Breast epithelium (tissue), 4 donors: ENCODE data around the gene OSBPL6. TPM values are rescaled to one million over a fixed set of nuclear protein-coding genes. Genes with fewer than 3 reads are reported as not detected.

Experiments
- DNase-seq, 2 donors: peaks; one replicate each; pipeline ENCODE4 v3.0.0-alpha.2; 2019; ENCODE audit warnings: low spot score in 2 of 2
- H3K27ac ChIP-seq, 2 donors: fragments of 200-600 bp; sonication (generic) in 1 of 2; one replicate each; pipeline ENCODE4 v1.5.1; 2016 to 2019; ENCODE audit warnings: mild to moderate bottlenecking in 1 of 2
- H3K27me3 ChIP-seq, 2 donors: fragments of 200-600 bp; sonication (generic) in 1 of 2; one replicate each; pipeline versions ENCODE4 v1.5.1 to v1.6.0; 2017 to 2019; ENCODE audit warnings: control low read depth in 1 of 2, mild to moderate bottlenecking in 1 of 2
- H3K36me3 ChIP-seq: fragments of 200-600 bp; one replicate; pipeline ENCODE4 v1.5.1; 2019
- H3K4me1 ChIP-seq, 2 donors: fragments of 200-600 bp; sonication (generic); one replicate each; pipeline ENCODE4 v1.5.1; 2016 to 2019; ENCODE audit warnings: control low read depth in 1 of 2
- H3K4me3 ChIP-seq, 3 donors: fragments of 200-600 bp; sonication (generic); 1 replicate in 2 of 3; 2 replicates in 1 of 3; pipeline ENCODE4 v1.5.1; 2016 to 2019; ENCODE audit warnings: mild to moderate bottlenecking in 3 of 3, moderate library complexity in 2 of 3
- H3K9me3 ChIP-seq, 2 donors: fragments of 200-600 bp; sonication (generic) in 1 of 2; one replicate each; pipeline ENCODE4 v1.5.1; 2016 to 2019; ENCODE audit warnings: control low read depth in 1 of 2
- POLR2A ChIP-seq: fragments of 450-650 bp; IDR thresholded peaks from one replicate; pipeline ENCODE4 v1.6.1; 2016; ENCODE audit warnings: antibody characterized with exemption, mild to moderate bottlenecking, moderate library complexity
- POLR2AphosphoS5 ChIP-seq, 3 donors: sonication (generic); formaldehyde crosslinking; IDR thresholded peaks; one replicate each; pipeline ENCODE4 v1.6.1; 2017; ENCODE audit warnings: antibody characterized with exemption in 3 of 3
- intact Hi-C: fragments of 100-400 bp; cut with DNase I; formaldehyde crosslinking; loops from one replicate; pipeline ENCODE4 v1.15.1; 2023; ENCODE audit warnings: low total_unique reads
- total RNA-seq, 3 donors: library from RNA; depleted of rRNA; stranded (reverse); fragments of >200 nt; gene quantifications; one replicate each; pipeline ENCODE4 v1.1.0, GENCODE V29; 2016
- TF ChIP-seq, protein P1 (sequence below), 3 donors: fragments of 450-650 bp; IDR thresholded peaks; one replicate each; pipeline ENCODE4 v1.5.1; 2016 to 2017; ENCODE audit warnings: antibody characterized with exemption in 3 of 3, mild to moderate bottlenecking in 3 of 3, moderate library complexity in 3 of 3

Gene OSBPL6
- total RNA-seq, 3 donors from 2014 or later = 1.3 to 4.8 (median 1.8) TPM

DNA sequence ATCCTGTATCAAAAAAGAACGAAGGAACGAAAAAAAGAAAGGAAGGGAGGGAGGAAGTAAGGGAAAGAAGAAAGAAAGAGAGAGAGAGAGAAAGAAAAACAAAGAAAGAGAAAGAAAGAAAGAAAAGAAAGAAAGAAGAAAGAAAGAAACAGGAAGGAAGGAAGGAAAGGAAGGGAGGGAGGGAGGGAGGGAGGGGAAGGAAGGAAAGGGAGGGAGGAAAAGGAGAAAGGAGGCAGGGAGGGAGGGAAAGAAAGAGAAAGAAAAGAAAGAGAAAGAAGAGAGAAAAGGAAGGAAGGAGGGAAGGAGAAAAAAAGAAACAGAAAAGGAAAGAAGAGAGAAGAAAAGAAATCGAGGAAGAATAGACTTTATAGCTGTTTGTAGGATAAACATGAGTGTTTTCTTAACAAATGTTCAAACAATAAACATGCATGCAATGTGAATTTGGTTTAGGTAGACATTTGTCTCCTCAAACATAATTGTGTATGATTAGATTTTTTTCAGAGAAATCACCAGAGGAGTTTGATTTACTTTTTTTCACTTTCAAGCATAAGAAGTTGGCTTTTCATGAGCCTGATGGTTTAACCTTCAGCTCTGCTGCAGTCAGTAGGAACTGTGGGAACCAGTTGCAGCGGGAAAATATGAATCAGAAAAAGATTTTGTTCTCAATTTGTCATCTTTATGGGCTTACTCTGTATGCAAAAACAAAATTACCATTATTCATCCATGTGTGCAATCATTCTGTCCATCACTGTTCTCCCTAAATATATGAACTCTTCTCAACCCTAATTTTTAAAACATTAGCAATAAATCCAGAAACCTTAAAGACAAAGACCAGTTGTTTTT lies 185.1 kb downstream of the OSBPL6 start:
- Histone ChIP-seq H3K4me1 (no peaks in the 10 kb centered on the region), H3K27me3 (no peaks in the 10 kb centered on the region), H3K36me3 (no peaks in the 10 kb centered on the region), H3K4me3 (no peak overlapping the region), H3K27ac (no peak overlapping the region), H3K9me3 (no peaks in the 10 kb centered on the region)
- TF ChIP-seq, protein P1, sequence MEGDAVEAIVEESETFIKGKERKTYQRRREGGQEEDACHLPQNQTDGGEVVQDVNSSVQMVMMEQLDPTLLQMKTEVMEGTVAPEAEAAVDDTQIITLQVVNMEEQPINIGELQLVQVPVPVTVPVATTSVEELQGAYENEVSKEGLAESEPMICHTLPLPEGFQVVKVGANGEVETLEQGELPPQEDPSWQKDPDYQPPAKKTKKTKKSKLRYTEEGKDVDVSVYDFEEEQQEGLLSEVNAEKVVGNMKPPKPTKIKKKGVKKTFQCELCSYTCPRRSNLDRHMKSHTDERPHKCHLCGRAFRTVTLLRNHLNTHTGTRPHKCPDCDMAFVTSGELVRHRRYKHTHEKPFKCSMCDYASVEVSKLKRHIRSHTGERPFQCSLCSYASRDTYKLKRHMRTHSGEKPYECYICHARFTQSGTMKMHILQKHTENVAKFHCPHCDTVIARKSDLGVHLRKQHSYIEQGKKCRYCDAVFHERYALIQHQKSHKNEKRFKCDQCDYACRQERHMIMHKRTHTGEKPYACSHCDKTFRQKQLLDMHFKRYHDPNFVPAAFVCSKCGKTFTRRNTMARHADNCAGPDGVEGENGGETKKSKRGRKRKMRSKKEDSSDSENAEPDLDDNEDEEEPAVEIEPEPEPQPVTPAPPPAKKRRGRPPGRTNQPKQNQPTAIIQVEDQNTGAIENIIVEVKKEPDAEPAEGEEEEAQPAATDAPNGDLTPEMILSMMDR (IDR thresholded peaks at IDR 0.05) = no peak
- no peak for TF ChIP-seq POLR2AphosphoS5 (IDR thresholded peaks at IDR 0.05)
- no peak for TF ChIP-seq POLR2A
- DNase-seq = no peak
- intact Hi-C loops = no loop called here

DNA sequence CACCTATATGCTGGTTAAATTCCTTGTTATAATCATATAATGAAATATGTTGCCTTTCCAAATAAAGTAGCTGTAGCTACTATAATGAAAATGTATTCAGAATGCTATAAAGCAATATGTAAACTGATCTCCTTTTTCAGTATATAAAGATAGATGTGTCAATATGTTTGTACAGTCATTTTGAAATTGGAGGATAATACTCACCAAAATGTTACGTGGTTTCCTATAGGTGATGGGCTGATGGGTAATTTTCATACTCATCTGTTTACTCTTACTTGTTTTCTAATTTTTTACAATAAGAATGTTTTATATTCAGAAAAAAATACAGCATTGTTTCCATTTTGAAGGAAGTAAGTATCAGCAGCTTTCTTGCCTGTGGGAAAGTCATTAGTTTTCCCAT lies 186.5 kb downstream of the OSBPL6 start:
- Histone ChIP-seq H3K9me3 (no peaks in the 10 kb centered on the region), H3K27ac (no peak overlapping the region), H3K36me3 (no peaks in the 10 kb centered on the region), H3K27me3 (no peaks in the 10 kb centered on the region), H3K4me1 (no peaks in the 10 kb centered on the region), H3K4me3 (no peak overlapping the region)
- TF ChIP-seq, protein P1 (IDR thresholded peaks at IDR 0.05) = no peak
- TF ChIP-seq POLR2AphosphoS5 (IDR thresholded peaks at IDR 0.05) (no peak), POLR2A (no peak)
- intact Hi-C loops = no loop called here
- no peak for DNase-seq

GRCh38 chr2:178383718-178384117 lies 189.4 kb downstream of the OSBPL6 start:
- H3K4me3 ChIP-seq = no peak overlapping the region
- intact Hi-C loops = no loop called here
- H3K27me3 ChIP-seq = no peaks in the 10 kb centered on the region
- TF ChIP-seq, protein P1 (IDR thresholded peaks at IDR 0.05) = no peak
- TF ChIP-seq POLR2AphosphoS5 (IDR thresholded peaks at IDR 0.05) = no peak
- no peak for TF ChIP-seq POLR2A
- no peak for DNase-seq
- H3K27ac ChIP-seq = no peak overlapping the region
- H3K36me3 ChIP-seq = no peaks in the 10 kb centered on the region
- no peaks in the 10 kb centered on the region for H3K4me1 ChIP-seq
- H3K9me3 ChIP-seq = no peaks in the 10 kb centered on the region

GRCh38 chr2:178385595-178386148 lies 191.4 kb downstream of the OSBPL6 start:
- Histone ChIP-seq H3K27me3 (no peaks in the 10 kb centered on the region), H3K4me1 (no peaks in the 10 kb centered on the region), H3K27ac (no peak overlapping the region), H3K36me3 (no peaks in the 10 kb centered on the region), H3K9me3 (no peaks in the 10 kb centered on the region), H3K4me3 (no peak overlapping the region)
- TF ChIP-seq POLR2A (no peak), POLR2AphosphoS5 (IDR thresholded peaks at IDR 0.05) (no peak)
- TF ChIP-seq, protein P1 (IDR thresholded peaks at IDR 0.05) = no peak
- no peak for DNase-seq
- intact Hi-C loops = no loop called here

DNA sequence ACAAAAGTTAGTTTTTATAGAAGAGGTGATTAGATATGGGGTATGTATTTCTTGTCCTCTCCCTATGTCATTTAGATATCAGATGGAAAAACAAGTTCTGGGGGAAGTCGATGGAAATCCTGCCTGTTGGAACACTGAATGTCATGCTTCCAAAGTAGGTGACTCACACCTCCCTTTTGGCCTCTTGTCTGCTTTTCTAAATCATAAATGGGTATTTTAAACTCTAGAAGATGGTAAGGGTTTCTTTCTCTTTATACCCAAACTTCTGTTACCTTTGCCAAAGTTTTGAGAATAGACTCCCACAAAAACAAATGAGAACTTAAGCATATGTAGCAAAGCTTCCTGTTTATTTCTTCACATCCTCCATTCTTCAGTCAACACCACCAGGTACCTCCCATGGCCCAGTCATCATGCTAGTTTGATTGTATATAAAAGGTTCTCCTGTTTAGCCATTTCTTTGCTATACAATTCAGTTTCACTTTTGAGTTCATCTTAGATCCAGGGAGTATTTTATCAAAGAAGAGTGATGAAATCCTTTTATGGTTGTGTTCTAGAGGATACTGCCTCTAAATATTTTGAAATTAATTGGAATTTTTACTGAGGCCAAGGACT lies 192.8 kb downstream of the OSBPL6 start:
- no peak overlapping the region for H3K4me3 ChIP-seq
- no peaks in the 10 kb centered on the region for H3K9me3 ChIP-seq
- TF ChIP-seq POLR2AphosphoS5 (IDR thresholded peaks at IDR 0.05) (no peak), POLR2A (no peak)
- TF ChIP-seq, protein P1 (IDR thresholded peaks at IDR 0.05) = no peak
- intact Hi-C loops = no loop called here
- DNase-seq = no peak
- no peaks in the 10 kb centered on the region for H3K27me3 ChIP-seq
- H3K36me3 ChIP-seq = no peaks in the 10 kb centered on the region
- no peaks in the 10 kb centered on the region for H3K4me1 ChIP-seq
- H3K27ac ChIP-seq = no peak overlapping the region
